Tibial nerve (tissue), 3 donors: ENCODE measurements around the gene NIM1K.

Experiments
- CTCF ChIP-seq, 5 experiments: fragments of 200-600 bp in 3 of 5; fragments of 450-650 bp in 2 of 5; sonication (generic) in 3 of 5; IDR thresholded peaks; one replicate each; pipeline ENCODE4 v1.5.1; 2016 to 2019; ENCODE audit warnings: antibody characterized with exemption in 5 of 5, mild to moderate bottlenecking in 3 of 5, moderate library complexity in 2 of 5
- POLR2A ChIP-seq, 2 donors: fragments of 450-650 bp; IDR thresholded peaks; one replicate each; pipeline ENCODE4 v1.6.1; 2017; ENCODE audit warnings: antibody characterized with exemption in 2 of 2, mild to moderate bottlenecking in 2 of 2, moderate library complexity in 2 of 2

- TF ChIP-seq CTCF (IDR thresholded peaks at IDR 0.05) (no peak), POLR2A (IDR thresholded peaks at IDR 0.05) (no peak)
Observed at GRCh38 chr5:43304525-43304924, 112.5 kb downstream of the NIM1K start.
